Left ventricle myocardium inferior (tissue), 1 donor: ENCODE data around the gene SUGCT. TPM values are rescaled to one million over a fixed set of nuclear protein-coding genes. Genes with fewer than 3 reads are reported as not detected.

Experiments
- DNase-seq: peaks from one replicate; pipeline ENCODE4 v3.0.0-alpha.2; 2020
- H3K27ac ChIP-seq: fragments of 200-600 bp; replicated peaks from 2 replicates; pipeline ENCODE4 v1.8.0; 2021
- H3K27me3 ChIP-seq: fragments of 200-600 bp; 2 replicates; pipeline ENCODE4 v1.8.0; 2021; ENCODE audit warnings: low read depth
- H3K36me3 ChIP-seq: fragments of 200-600 bp; 2 replicates; pipeline ENCODE4 v1.8.0; 2021
- H3K4me1 ChIP-seq: fragments of 200-600 bp; 2 replicates; pipeline ENCODE4 v1.8.0; 2021
- H3K4me3 ChIP-seq: fragments of 200-600 bp; 2 replicates; pipeline ENCODE4 v1.8.0; 2021; ENCODE audit warnings: mild to moderate bottlenecking, moderate library complexity
- H3K9me3 ChIP-seq: fragments of 200-600 bp; replicated peaks from 2 replicates; pipeline ENCODE4 v1.8.0; 2021
- intact Hi-C: fragments of 100-400 bp; cut with micrococcal nuclease; formaldehyde crosslinking; loops from one replicate; pipeline ENCODE4 v1.11.0; 2022
- total RNA-seq: library from RNA; stranded (reverse); fragmentation: NEBNext Ultra II Directional; extraction: Animal tissue kit (Norgen Biotek cat#: 25700); gene quantifications from one replicate; pipeline ENCODE4 v1.2.1, GENCODE V29; 2021
- TF ChIP-seq, protein P1 (sequence below): fragments of 200-600 bp; IDR thresholded peaks from 2 replicates; pipeline ENCODE4 v1.8.0; 2021; ENCODE audit warnings: antibody characterized with exemption, mild to moderate bottlenecking, borderline replicate concordance
- donor health status: DM: no; HTN: yes; CAD: no; lungs with severe emphysema.

SUGCT gene
- total RNA-seq, 1 donor from 2014 or later = 5.0 TPM

DNA sequence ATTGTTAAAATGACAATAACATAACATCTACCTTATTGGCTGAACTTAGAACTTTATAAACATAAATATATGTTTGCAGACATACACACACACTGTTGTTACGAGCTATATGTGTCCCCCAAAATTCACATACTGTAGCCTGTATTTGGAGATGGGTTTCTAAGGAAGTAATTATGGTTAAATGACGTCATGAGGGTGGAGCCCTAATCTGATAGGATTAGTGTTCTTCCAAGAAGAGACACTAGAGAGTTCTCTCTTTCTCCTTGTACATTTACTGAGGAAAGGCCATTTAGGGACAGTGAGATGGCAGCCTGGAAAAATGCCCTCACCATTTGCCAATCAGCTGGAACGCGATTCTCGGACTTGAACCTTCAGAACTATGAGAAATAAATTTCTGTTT, 211.7 kb downstream of the SUGCT start:
- H3K4me1 ChIP-seq = no peaks in the 10 kb centered on the region
- intact Hi-C loops = no loop called here

DNA sequence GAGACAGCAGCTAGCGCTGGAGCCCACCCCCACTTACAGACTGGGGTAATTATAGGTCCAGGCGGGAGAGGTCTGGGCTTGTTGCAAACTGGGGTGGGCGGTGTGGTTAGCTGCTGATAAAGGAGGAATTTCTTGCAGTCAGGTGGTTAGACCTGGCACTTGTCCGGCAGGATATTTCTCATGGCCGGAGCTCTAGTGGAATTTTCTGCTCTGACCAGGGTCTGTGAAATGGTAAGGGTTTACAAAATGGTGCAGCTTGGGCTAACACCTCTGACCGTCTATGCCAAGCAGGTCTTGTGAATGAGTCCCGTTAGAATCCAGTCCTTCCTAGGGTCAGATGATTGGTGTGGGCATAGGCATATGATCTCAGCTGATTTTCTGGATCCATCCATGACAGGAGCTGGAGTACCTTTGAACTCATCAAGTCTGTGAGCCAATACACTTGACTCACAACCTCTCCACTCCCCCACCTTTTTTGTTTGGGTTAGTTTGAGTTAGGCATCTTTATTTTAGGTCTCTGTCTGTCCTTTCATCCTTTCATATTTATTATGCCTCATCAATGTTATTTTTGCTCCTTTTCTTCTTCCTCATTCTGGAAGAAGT, 213.4 kb downstream of the SUGCT start:
- H3K27me3 ChIP-seq = no peaks in the 10 kb centered on the region
- H3K27ac ChIP-seq = no peak overlapping the region
- TF ChIP-seq, protein P1, sequence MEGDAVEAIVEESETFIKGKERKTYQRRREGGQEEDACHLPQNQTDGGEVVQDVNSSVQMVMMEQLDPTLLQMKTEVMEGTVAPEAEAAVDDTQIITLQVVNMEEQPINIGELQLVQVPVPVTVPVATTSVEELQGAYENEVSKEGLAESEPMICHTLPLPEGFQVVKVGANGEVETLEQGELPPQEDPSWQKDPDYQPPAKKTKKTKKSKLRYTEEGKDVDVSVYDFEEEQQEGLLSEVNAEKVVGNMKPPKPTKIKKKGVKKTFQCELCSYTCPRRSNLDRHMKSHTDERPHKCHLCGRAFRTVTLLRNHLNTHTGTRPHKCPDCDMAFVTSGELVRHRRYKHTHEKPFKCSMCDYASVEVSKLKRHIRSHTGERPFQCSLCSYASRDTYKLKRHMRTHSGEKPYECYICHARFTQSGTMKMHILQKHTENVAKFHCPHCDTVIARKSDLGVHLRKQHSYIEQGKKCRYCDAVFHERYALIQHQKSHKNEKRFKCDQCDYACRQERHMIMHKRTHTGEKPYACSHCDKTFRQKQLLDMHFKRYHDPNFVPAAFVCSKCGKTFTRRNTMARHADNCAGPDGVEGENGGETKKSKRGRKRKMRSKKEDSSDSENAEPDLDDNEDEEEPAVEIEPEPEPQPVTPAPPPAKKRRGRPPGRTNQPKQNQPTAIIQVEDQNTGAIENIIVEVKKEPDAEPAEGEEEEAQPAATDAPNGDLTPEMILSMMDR = no peak
- H3K4me3 ChIP-seq = no peak overlapping the region
- no peaks in the 10 kb centered on the region for H3K9me3 ChIP-seq
- no peaks in the 10 kb centered on the region for H3K4me1 ChIP-seq
- intact Hi-C loops = no loop called here
- no peaks in the 10 kb centered on the region for H3K36me3 ChIP-seq
- no peak for DNase-seq

More for the DNA sequence above, 211.7 kb downstream of the SUGCT start:
- no peaks in the 10 kb centered on the region for H3K36me3 ChIP-seq
- TF ChIP-seq, protein P1 = no peak
- H3K9me3 ChIP-seq = no peaks in the 10 kb centered on the region
- no peak overlapping the region for H3K4me3 ChIP-seq
- DNase-seq = no peak
- H3K27me3 ChIP-seq = no peaks in the 10 kb centered on the region
- H3K27ac ChIP-seq = no peak overlapping the region

DNA sequence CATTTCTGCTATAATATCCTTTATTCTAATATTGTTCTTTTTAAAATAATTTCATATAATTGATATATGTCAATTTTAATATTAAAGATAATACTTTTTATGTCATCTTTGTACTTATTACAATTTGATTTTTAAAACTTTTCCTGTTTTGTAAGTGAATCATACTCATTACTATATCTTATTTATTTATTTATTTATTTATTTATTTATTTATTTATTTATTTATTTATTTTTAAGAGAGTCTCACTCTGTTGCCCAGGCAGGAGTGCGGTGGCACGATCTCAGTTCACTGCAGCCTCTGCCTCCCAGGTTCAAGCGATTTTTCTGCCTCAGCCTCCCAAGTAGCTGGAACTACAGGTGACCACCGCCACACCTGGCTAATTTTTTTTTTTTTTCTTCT, 215.3 kb downstream of the SUGCT start:
- no peak overlapping the region for H3K27ac ChIP-seq
- H3K9me3 ChIP-seq = no peaks in the 10 kb centered on the region
- no peaks in the 10 kb centered on the region for H3K27me3 ChIP-seq
- H3K36me3 ChIP-seq = no peaks in the 10 kb centered on the region
- no peak overlapping the region for H3K4me3 ChIP-seq
- intact Hi-C loops = no loop called here
- H3K4me1 ChIP-seq = no peaks in the 10 kb centered on the region
- TF ChIP-seq, protein P1 = no peak
- no peak for DNase-seq

DNA sequence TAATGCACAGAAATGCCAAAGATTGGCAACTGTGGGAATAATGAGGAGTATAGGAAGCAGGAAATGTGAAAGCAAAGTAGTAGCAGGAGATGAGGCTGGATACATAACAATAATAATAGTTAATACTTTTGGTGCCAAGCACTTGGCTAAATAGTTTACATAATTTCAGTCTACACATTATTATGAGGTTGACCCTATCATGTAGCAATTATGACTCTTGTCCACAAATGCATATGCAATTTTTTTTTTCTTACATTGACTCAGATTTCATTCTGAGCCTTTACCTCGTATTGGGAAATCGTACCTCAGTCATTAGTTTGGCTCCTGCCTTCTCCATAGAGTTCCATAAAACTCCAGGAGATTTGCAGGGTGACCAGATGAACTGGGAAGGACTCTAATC, 219.9 kb downstream of the SUGCT start:
- H3K36me3 ChIP-seq = no peaks in the 10 kb centered on the region
- H3K9me3 ChIP-seq = no peaks in the 10 kb centered on the region
- no peak overlapping the region for H3K4me3 ChIP-seq
- H3K27me3 ChIP-seq = no peaks in the 10 kb centered on the region
- H3K4me1 ChIP-seq = no peaks in the 10 kb centered on the region
- intact Hi-C loops = no loop called here
- H3K27ac ChIP-seq = no peak overlapping the region
- TF ChIP-seq, protein P1 = no peak
- DNase-seq = no peak

DNA sequence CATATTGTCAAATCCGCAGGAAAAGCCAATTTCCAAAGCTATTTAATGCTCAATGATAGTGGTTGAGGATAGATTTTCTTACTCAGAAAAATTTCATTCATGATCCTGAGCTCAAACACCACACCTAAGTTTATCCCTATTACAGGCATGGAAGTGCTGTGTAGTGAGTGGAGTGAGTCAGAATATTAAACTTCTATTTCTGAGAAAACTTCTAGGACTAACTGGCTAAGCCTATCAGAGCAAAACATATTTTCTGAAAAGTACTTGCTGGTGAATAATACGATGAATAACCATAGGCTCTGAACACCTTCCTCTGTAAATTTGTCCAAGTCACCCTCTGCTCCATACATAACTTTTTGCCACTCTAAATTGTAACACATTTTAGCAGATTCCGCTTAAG, 221.5 kb downstream of the SUGCT start:
- no peak overlapping the region for H3K4me3 ChIP-seq
- H3K4me1 ChIP-seq = no peaks in the 10 kb centered on the region
- TF ChIP-seq, protein P1 = no peak
- H3K27me3 ChIP-seq = no peaks in the 10 kb centered on the region
- no peaks in the 10 kb centered on the region for H3K9me3 ChIP-seq
- DNase-seq = no peak
- no peaks in the 10 kb centered on the region for H3K36me3 ChIP-seq
- no peak overlapping the region for H3K27ac ChIP-seq
- intact Hi-C loops = no loop called here
